HL-60/S4 treated with retinoic acid at 250 ng/mL for 4 days and 3 days (cell line): ENCODE results near the gene SUSD3.
"Not testable (repeated sequence)": the region's sequence is repeated elsewhere in the genome, so short reads cannot be mapped to it uniquely, and the experiment has no call there.

ENCODE experiments used
- in situ Hi-C: fragments of 300-500 bp; cut with MboI; formaldehyde crosslinking; loops from 2 replicates; pipeline ENCODE4 v1.7.0; 2022; ENCODE audit warnings: low sequenced_read_pairs

Gene SUSD3

DNA sequence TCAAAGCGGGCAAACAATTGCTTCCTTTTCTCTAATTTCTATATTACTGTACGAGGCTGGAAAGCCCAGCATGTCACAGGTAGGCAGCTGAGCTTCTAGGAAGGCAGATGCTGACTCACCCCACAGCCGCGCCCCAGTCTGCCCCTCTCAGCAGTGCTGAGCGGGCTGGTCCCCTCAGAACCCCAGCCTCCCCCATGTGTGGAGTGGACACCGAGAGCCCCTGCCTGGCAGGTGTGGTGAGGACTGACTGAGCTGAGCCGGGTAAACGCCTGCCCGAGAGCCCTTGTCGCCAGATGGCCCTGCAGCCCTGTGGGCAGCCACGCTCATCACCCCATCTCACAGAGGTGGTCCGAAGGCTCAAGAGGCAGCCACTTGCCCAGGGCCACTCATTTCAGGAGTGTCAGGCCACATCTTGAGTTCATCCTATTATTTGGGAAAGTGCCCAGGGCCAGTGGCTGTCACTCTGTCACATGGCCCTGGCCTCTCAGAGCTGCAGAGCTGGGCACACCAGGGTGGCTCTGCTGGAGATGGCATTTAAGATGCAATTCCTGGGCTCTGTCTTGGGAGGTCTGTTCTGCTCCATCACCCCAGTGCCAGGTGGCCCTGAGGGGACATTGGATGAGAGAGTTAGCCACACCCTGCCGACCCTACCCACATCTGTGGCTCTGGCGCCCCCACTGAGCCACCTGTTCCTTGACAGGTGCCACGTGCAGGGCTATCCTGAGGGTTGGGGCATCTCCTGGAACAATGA is 50.0 kb downstream of the SUSD3 start:
- in situ Hi-C loops: no loop called here

DNA sequence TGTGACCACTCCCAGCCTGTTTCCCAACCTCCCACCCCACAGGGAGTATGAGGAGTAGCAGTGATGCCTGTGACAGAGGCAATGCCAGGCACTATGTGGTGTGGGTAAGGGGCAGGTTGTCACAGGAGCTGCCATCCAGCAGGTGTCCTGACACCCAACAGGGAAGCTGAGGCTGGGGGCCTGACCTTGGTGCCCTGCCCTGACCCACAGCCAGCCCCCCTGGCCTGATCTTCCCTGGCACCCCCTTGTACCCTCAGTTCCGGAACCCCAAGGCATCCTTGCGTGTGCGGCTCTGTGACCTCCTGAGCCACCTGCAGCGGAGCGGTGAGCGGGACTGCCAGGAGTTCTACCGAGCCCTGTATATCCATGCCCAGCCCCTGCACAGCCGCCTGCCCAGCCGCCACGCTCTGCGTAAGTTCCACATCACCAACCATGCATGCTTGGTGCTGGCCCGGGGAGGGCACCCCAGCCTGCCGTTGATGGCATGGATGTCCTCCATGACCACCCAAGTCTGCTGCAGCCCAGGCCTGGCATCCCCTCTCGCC is 51.9 kb downstream of the SUSD3 start:
- in situ Hi-C loops: no loop called here

DNA sequence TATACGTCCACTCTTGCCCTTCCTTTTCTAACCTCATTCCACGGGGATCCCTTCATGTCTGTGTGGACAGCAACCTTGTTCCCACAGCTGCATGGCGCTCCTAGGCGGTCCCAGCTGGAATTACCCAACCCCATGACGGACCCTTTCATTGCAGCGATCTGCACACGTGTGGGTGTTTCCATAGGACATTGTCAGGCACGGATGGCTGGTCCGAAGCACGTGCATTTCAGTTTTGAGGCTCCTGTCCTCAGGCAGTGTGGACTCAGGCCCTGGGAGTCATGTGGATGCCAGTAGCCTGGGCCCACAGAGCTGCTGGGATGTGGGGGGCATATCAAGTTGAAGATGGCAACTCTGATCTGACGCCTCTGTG is 52.5 kb downstream of the SUSD3 start:
- in situ Hi-C loops: no loop called here

DNA sequence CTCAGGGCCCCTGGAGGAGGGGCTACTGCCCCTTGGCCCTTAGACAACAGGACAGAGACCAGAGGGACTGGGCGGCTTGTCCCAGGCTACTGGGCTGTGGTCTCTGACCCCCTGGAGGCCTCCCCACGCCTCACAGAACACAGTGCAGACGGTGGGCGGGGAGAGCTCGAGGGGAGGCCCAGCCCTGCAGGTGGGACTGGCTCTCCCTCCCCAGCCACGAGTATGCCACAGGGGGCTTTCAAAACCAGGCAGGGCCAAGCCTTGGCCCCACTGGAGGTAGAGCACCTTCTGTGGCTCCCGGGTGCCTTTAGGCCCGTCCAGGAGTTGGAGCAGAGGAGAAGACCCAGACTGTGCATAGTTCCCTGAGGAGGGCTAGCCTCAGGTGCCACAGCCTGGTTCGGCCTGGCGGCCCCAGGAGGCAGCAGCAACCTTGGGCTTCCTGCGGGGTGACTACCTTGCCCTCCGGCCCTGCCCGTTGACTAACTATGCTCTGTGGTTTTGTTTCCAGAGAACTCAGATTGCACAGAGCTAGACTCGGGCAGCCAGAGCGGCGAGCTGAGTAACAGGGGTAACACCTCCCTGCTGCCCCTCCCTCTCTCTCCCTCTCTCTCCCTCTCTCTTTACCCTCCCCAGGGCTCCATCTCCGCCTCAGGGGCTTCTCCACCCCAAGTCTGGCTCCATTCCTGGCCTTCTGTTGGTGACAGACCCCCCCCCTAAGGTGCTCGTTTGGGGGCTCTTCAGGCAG is 53.0 kb downstream of the SUSD3 start:
- in situ Hi-C loops: no loop called here

DNA sequence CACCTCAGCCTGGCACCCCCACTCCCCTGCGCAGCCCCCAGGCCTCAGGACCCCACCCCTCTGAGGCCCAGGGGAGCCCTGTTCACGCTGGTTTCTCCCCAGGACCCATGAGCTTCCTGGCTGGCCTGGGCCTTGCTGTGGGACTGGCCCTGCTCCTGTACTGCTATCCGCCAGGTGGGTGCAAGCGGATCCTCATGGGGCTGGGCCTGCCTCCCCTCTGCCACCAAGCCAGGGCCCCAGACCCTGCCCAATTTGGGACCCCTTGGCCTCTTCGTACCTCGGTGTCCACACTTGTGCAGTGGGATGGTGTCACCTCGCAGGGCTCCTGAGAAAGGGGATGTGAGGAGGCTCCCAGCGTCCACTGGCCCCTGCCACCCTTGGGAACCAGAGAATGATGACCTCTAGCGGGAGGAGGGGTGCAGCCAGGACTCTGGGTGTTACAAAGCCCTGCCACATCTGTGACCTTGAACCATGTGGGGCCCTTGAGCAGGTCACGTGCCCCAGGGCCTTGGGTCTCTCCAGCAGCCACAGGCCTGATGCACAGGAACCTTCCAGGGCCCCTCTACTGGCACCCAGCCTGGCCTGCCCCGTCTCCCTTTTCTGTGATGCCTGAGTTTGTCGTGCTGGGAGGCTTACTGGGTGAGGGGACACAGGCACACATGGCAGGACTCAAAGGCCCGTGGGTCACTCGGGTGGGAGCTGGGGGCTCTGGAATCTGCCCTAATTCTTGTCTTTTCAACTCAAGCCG is 53.8 kb downstream of the SUSD3 start:
- in situ Hi-C loops: no loop called here

GRCh38 chr9:93112864-93113389 is 54.4 kb downstream of the SUSD3 start:
- in situ Hi-C loops: no loop called here

DNA sequence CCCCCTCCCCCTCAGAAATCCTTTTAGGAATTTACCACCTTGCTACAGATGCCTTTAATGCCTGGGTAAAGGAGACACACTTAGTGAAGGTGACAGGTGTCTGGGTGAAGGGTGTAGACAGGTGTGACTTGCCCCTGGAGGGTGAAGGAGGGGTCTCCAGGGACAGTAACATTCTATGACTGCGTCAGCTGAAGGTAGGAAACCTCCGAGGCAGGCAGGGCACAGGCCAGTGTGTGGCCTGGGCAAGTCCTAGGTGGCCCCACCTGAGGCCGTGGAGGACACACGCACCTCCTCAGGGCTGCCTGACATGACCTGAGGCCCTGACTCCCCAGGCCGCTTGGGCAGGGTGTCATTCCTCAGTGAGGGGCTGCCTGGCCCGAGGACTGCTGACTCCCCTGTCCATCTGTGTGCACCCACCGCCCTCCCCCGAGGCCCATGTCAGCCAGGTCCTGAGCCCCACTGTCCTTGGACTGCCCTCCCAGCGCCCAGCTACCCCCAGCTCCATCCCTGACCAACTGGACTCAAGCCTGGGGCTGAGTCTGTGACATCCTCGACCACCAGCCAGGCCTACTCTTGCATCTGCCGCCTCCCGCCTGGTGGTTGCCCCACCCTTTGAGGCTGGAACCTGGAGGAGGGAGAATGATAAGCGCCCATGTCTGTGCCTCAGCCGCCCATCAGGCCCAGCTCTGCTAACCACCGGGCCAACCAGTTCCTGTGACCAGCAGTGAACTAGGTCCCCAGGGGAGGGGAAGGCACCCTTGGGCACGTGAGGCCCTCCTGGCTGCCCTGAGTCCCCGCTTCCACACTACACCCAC is 55.9 kb downstream of the SUSD3 start:
- in situ Hi-C loops: no loop called here

- in situ Hi-C loops: no loop called here
Measured at GRCh38 chr9:93114984-93115335, 56.5 kb downstream of the SUSD3 start.

- in situ Hi-C loops: no loop called here
Measured at GRCh38 chr9:93115486-93116071, 57.1 kb downstream of the SUSD3 start.

DNA sequence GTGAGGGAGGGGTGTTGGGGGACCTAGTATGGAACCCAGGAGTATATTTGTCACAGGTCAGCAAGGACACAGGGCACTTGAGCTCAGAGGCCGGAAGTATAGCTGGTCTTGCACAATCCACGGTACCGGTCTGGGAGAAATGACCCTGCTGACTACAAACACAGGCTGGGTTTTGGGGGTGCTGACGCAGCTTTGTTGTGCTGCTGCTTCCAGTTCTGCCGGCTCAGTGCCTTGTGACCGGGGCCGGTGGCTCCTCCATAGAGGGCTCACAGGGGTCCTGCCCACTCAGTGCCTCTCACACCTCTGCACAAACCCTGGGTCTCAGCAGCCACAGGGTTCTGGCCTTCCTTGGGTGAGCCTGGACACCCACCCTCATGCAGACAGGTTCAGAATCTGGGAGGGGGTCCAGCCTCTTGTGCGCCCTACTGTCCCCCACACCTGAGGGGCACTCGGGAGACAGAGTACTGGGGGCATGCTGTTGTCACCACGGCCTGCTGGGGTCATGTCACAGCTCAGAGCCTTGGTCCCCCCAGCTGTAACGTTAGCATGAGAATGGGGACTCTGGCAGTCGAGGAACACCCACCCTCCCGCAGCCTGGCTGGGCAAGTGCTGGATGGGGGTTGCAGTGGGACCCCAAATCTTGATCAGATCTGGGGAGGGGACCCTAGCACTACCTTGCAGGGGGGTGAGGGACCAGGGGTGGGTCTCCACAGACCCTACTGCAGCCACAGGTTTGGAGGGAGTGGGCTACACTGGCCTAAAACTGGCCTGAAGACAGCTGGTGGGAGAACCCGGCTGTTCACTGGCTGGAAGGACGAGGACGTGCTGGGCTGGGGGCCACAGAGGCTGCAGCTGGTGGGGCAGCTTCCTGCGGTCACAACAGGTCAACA is 57.8 kb downstream of the SUSD3 start:
- in situ Hi-C loops: no loop called here

DNA sequence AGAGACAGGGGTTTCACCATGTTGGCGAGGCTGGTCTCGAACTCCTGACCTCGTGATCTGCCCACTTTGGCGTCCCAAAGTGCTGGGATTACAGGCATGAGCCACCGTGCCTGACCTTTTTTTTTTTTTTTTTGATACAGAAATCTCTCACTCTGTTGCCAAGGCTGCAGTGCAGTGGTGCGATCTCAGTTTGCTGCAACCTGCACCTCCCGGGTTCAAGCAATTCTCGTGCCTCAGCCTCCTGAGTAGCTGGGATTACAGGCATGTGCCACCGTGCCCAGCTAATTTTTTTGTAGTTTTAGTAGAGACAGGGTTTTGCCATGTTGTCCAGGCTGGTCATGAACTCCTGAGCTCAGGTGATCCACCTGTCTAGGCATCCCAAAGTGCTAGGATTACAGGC is 59.0 kb downstream of the SUSD3 start:
- in situ Hi-C loops: not testable (repeated sequence)

- in situ Hi-C loops: no loop called here
Measured at GRCh38 chr9:93117924-93118862, 59.7 kb downstream of the SUSD3 start.

GRCh38 chr9:93118863-93119702 is 60.6 kb downstream of the SUSD3 start:
- in situ Hi-C loops: no loop called here

GRCh38 chr9:93119703-93119952 is 61.1 kb downstream of the SUSD3 start:
- in situ Hi-C loops: no loop called here

DNA sequence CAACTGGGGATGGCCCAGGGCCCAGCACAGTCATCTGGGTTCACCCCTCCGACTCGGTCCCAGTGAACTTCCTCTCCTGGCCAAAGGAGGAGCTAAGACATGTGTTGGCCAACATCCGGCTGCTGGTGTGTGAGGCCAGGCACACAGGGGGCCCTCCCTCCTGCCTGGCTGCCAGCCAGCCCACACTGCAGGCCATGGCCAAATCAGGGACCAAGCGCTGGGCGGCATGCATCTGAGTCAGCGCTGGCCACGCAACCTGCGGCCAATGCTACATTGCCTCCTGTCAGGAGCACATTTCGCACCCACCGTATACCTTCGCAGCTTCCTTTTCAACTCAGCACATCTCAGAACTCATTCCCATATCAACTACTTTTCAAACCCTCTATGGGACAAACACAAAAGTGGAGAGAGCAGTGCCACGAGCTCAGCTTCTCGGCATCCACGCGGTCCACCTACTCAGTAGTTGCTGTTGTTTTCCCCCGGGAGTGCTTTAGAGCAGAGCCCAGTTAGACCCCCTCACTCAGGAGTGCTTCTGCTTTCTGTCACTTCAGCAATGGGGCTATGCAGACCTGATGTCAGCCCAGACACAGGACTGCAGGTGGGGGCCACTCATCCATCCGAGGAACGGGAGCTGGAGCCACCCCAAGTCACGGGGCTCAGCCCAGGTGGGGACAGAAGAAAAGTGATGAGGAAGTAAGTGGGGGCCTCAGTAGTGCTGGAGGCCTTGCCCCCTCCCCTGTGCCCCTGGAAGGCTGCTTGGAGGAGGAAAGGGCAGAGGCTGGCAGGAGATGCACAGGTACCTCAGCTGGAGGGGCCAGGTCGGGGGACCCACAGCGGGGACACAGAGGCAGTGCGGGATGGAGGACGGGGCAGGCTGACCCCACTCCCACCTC is 61.7 kb downstream of the SUSD3 start:
- in situ Hi-C loops: no loop called here

- in situ Hi-C loops: no loop called here
Measured at GRCh38 chr9:93120846-93121315, 62.4 kb downstream of the SUSD3 start.
